ENCODE measurements around the gene GFRA1.

DNA sequence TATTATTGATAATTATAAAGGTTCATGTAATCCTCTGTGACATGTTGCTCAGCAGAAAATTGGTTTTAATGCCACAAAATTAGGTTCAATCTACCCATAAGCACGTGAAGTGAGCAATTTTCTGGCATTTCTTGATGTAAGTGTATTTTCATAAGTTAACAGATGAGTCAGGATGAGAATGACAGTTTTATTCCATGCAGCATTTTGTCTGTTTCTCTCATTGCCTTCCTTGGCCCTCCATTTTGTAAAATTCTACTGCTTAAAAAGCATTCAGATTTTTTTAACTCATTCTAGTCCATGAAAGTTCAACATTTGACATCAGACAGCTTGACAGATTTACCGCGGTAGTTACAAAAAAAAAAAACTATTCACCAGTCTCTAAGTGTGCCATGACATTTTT is 4.0 kb upstream of the GFRA1 start:
- no peak for TF ChIP-seq EZH2 (IDR thresholded peaks at IDR 0.05; ENCODE audit: low read length)
- TF ChIP-seq, protein P1, sequence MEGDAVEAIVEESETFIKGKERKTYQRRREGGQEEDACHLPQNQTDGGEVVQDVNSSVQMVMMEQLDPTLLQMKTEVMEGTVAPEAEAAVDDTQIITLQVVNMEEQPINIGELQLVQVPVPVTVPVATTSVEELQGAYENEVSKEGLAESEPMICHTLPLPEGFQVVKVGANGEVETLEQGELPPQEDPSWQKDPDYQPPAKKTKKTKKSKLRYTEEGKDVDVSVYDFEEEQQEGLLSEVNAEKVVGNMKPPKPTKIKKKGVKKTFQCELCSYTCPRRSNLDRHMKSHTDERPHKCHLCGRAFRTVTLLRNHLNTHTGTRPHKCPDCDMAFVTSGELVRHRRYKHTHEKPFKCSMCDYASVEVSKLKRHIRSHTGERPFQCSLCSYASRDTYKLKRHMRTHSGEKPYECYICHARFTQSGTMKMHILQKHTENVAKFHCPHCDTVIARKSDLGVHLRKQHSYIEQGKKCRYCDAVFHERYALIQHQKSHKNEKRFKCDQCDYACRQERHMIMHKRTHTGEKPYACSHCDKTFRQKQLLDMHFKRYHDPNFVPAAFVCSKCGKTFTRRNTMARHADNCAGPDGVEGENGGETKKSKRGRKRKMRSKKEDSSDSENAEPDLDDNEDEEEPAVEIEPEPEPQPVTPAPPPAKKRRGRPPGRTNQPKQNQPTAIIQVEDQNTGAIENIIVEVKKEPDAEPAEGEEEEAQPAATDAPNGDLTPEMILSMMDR (optimal IDR thresholded peaks at IDR 0.05 in 1 of 3, IDR thresholded peaks at IDR 0.05 in 1 of 3, conservative IDR thresholded peaks at IDR 0.05 in 1 of 3; ENCODE audit: extremely low read depth in 1 of 3, insufficient read depth in 2 of 3, low read length in 3 of 3) = no peak
